ENCODE measurements around the gene LONRF2. TPM values are rescaled to one million over a fixed set of nuclear protein-coding genes. Genes with fewer than 3 reads are reported as not detected.

The LONRF2 gene
- total RNA-seq, 2 donors from 2014 or later = 0.16 to 1.1 TPM

DNA sequence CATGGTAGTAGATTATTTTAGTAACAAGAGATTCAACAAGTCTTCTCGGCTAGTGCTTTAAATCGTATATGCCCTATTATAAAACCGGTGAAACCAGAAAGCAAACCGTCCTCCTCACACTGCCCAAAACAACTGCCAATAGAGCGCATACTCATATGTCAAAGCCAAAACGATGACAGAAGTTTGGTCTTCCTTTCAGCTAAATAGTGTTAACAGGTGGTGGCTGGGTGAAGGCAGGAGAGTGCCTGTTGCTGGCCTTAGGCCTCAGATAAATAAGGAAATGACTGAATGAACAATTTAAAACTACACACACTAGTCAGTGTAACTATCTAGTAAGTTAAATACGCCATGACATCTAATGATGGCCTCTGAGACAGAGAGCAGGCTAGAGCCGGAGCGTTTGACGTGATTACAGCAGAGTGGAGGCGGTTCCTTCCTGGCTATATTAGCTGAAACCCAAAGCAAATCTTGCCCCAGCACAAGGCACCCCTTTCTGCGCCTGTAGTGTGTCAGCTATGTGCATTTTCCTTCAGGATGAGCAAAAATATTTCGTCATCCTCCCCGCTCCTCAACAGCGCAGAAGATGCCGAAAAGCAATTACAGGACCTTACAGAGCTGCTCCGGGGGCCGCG is 1.6 kb downstream of the LONRF2 start:
- no peak for ATAC-seq (replicated peaks)
- Mint-ChIP-seq H3K36me3 (ENCODE audit: low read depth) (no peaks in the 10 kb centered on the region), H3K27ac (no peak overlapping the region), H3K4me1 (no peaks in the 10 kb centered on the region), H3K4me3 (peak overlapping the region; percentile 46), H3K9me3 (peaks cover 5% of the 10 kb centered on the region), H3K27me3 (peaks cover 61% of the 10 kb centered on the region)

GRCh38 chr2:100317634-100318033 is 4.7 kb downstream of the LONRF2 start:
- no peak overlapping the region for H3K4me3 Mint-ChIP-seq
- H3K4me1 Mint-ChIP-seq = no peaks in the 10 kb centered on the region
- H3K27me3 Mint-ChIP-seq = peaks cover 42% of the 10 kb centered on the region
- H3K9me3 Mint-ChIP-seq = peaks cover 5% of the 10 kb centered on the region
- no peak for ATAC-seq (replicated peaks)
- H3K36me3 Mint-ChIP-seq (ENCODE audit: low read depth) = no peaks in the 10 kb centered on the region
- H3K27ac Mint-ChIP-seq = no peak overlapping the region

- Mint-ChIP-seq H3K27me3 (peaks cover 22% of the 10 kb centered on the region), H3K36me3 (ENCODE audit: low read depth) (no peaks in the 10 kb centered on the region), H3K9me3 (no peaks in the 10 kb centered on the region), H3K27ac (no peak overlapping the region), H3K4me3 (no peak overlapping the region), H3K4me1 (no peaks in the 10 kb centered on the region)
- ATAC-seq (replicated peaks) = peak; percentile 67
Measured at GRCh38 chr2:100309973-100310719, 12.2 kb downstream of the LONRF2 start.

DNA sequence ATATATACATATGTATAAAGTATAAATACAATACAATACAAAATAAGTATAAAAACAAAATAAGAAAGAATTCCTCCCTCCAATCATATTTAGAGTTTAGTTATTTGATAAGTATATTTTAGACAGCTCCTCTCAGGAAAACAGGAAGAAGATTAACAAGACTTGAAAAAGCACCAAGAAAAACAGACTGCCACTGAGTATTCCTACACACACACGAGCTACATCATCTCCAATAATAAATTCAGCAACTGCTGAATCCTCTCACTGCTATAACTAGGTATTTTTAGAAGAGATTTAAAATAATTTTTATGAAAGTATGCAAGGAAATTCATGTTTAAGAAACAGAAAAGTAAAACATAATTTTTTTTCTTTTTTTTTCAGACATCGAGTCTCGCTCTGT is 13.0 kb downstream of the LONRF2 start:
- Mint-ChIP-seq H3K4me1 (no peaks in the 10 kb centered on the region), H3K27ac (no peak overlapping the region), H3K4me3 (no peak overlapping the region), H3K36me3 (ENCODE audit: low read depth) (no peaks in the 10 kb centered on the region), H3K9me3 (no peaks in the 10 kb centered on the region), H3K27me3 (peaks cover 22% of the 10 kb centered on the region)
- no peak for ATAC-seq (replicated peaks)

GRCh38 chr2:100303744-100304143 is 18.6 kb downstream of the LONRF2 start:
- H3K27ac Mint-ChIP-seq = no peak overlapping the region
- no peak for ATAC-seq (replicated peaks)
- H3K9me3 Mint-ChIP-seq = no peaks in the 10 kb centered on the region
- no peaks in the 10 kb centered on the region for H3K36me3 Mint-ChIP-seq (ENCODE audit: low read depth)
- H3K4me3 Mint-ChIP-seq = no peak overlapping the region
- H3K27me3 Mint-ChIP-seq = peaks cover 28% of the 10 kb centered on the region
- no peaks in the 10 kb centered on the region for H3K4me1 Mint-ChIP-seq

- Mint-ChIP-seq H3K4me3 (no peak overlapping the region), H3K36me3 (ENCODE audit: low read depth) (no peaks in the 10 kb centered on the region), H3K27me3 (peaks cover 31% of the 10 kb centered on the region), H3K4me1 (no peaks in the 10 kb centered on the region), H3K27ac (no peak overlapping the region), H3K9me3 (no peaks in the 10 kb centered on the region)
- no peak for ATAC-seq (replicated peaks)
Measured at GRCh38 chr2:100302585-100302892, 19.8 kb downstream of the LONRF2 start.

- no peaks in the 10 kb centered on the region for H3K9me3 Mint-ChIP-seq
- no peak overlapping the region for H3K4me3 Mint-ChIP-seq
- H3K36me3 Mint-ChIP-seq (ENCODE audit: low read depth) = no peaks in the 10 kb centered on the region
- H3K27me3 Mint-ChIP-seq = peaks cover 27% of the 10 kb centered on the region
- ATAC-seq (replicated peaks) = no peak
- no peak overlapping the region for H3K27ac Mint-ChIP-seq
- no peaks in the 10 kb centered on the region for H3K4me1 Mint-ChIP-seq
Measured at GRCh38 chr2:100301881-100302584, 20.3 kb downstream of the LONRF2 start.

DNA sequence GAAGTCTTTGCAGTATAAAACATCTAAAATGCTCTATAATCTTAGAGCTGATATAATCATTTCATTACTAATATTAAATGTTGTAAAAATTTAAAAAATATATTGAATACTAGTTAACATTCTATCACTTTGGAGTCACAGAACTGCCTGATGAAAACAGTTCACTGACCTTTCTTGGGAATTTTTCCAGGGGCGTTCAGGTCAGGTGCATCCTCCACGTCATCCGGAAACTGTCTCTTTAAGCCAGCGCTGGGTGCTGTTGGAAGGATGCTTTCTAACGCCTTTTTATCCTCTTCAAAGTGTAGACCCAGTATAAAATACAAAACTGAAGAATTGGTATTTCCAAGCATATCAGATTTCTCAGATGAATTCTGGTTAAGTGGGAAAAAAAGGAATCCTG is 22.8 kb downstream of the LONRF2 start:
- no peaks in the 10 kb centered on the region for H3K36me3 Mint-ChIP-seq (ENCODE audit: low read depth)
- H3K27me3 Mint-ChIP-seq = peaks cover 18% of the 10 kb centered on the region
- no peak overlapping the region for H3K27ac Mint-ChIP-seq
- H3K4me1 Mint-ChIP-seq = no peaks in the 10 kb centered on the region
- no peaks in the 10 kb centered on the region for H3K9me3 Mint-ChIP-seq
- no peak for ATAC-seq (replicated peaks)
- H3K4me3 Mint-ChIP-seq = no peak overlapping the region

DNA sequence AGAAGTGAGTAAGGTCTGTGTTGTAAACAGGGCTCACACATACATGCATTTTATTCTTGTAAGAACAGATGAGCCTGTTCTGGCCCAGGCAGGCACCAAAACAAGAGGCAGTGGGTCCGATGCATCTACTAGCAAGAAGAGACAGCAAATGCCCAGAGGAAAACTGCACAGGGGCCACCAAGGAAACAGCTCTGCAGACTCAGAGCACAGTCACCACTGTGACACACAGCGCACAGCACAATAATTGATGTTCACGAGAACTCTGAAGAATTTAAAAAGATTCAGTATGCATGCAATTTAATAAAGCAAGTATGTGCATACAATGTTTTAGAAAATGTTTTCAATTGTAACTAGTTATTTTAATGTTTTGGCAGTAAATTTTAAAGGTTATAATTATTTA is 24.8 kb downstream of the LONRF2 start:
- H3K4me1 Mint-ChIP-seq = no peaks in the 10 kb centered on the region
- no peak for ATAC-seq (replicated peaks)
- no peak overlapping the region for H3K4me3 Mint-ChIP-seq
- H3K27ac Mint-ChIP-seq = no peak overlapping the region
- H3K27me3 Mint-ChIP-seq = peaks cover 14% of the 10 kb centered on the region
- H3K9me3 Mint-ChIP-seq = no peaks in the 10 kb centered on the region
- no peaks in the 10 kb centered on the region for H3K36me3 Mint-ChIP-seq (ENCODE audit: low read depth)

DNA sequence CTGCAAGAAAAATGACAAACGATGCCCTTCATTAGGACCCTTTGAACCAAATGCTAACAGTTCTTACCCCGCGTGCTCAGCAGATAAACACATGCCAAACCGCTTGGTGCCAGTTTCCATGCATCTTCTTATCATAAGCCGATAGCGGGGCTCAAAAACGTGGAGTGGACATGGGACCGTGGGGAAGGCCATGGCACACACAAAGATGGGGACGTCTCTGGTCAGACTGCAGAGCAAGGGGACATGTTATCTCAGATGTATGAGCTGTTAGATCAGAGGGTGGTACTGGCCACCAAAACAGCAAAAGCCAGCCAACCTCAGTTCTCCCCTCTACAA is 28.2 kb downstream of the LONRF2 start:
- H3K27me3 Mint-ChIP-seq = peaks cover 5% of the 10 kb centered on the region
- ATAC-seq (replicated peaks) = no peak
- no peaks in the 10 kb centered on the region for H3K9me3 Mint-ChIP-seq
- H3K27ac Mint-ChIP-seq = no peak overlapping the region
- H3K4me3 Mint-ChIP-seq = no peak overlapping the region
- no peaks in the 10 kb centered on the region for H3K36me3 Mint-ChIP-seq (ENCODE audit: low read depth)
- H3K4me1 Mint-ChIP-seq = no peaks in the 10 kb centered on the region

- Mint-ChIP-seq H3K4me1 (no peaks in the 10 kb centered on the region), H3K9me3 (no peaks in the 10 kb centered on the region), H3K36me3 (ENCODE audit: low read depth) (no peaks in the 10 kb centered on the region), H3K4me3 (no peak overlapping the region), H3K27ac (no peak overlapping the region), H3K27me3 (peaks cover 3% of the 10 kb centered on the region)
- ATAC-seq (replicated peaks) = no peak
Measured at GRCh38 chr2:100293341-100294161, 28.8 kb downstream of the LONRF2 start.

GRCh38 chr2:100292022-100292580 is 30.2 kb downstream of the LONRF2 start:
- Mint-ChIP-seq H3K27me3 (no peaks in the 10 kb centered on the region), H3K4me3 (no peak overlapping the region), H3K27ac (no peak overlapping the region), H3K36me3 (ENCODE audit: low read depth) (no peaks in the 10 kb centered on the region), H3K9me3 (no peaks in the 10 kb centered on the region), H3K4me1 (no peaks in the 10 kb centered on the region)
- peak; percentile 65 for ATAC-seq (replicated peaks)

GRCh38 chr2:100291152-100291970 is 30.9 kb downstream of the LONRF2 start:
- Mint-ChIP-seq H3K4me3 (no peak overlapping the region), H3K36me3 (ENCODE audit: low read depth) (no peaks in the 10 kb centered on the region), H3K9me3 (no peaks in the 10 kb centered on the region), H3K4me1 (no peaks in the 10 kb centered on the region), H3K27me3 (no peaks in the 10 kb centered on the region), H3K27ac (no peak overlapping the region)
- ATAC-seq (replicated peaks) = peak; percentile 91

DNA sequence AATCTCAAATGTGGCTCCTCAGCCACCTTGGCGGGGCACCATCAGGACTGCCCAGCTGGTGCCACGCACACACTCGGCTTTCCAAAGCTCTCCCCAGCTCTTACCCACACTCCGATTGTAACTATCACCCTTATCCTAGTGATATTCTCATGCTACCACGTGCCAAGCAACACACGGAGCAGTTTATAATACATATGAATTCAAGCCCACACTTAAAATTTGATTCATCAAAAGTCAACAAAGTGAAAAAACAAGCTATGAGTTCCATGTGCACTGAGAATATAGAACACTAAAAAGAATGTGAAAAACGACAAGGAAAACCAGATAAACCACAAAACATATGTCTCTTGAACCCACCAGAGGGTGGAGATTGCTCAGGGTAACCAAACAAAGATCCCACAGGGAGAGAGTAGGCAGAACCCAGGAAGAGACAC is 31.6 kb downstream of the LONRF2 start:
- ATAC-seq (replicated peaks) = no peak
- H3K9me3 Mint-ChIP-seq = no peaks in the 10 kb centered on the region
- H3K4me3 Mint-ChIP-seq = no peak overlapping the region
- H3K36me3 Mint-ChIP-seq (ENCODE audit: low read depth) = no peaks in the 10 kb centered on the region
- H3K4me1 Mint-ChIP-seq = no peaks in the 10 kb centered on the region
- H3K27me3 Mint-ChIP-seq = no peaks in the 10 kb centered on the region
- no peak overlapping the region for H3K27ac Mint-ChIP-seq
